Prostate gland (tissue), 2 donors: Measurements from ENCODE around the gene KTN1. TPM values are rescaled to one million over a fixed set of nuclear protein-coding genes. Genes with fewer than 3 reads are reported as not detected.
A peak's percentile ranks its signal among the peaks of the same experiment; 100 is the strongest.

ENCODE experiments used
- DNase-seq: peaks from one replicate; pipeline ENCODE4 v3.0.0-alpha.2; 2019; ENCODE audit warnings: low spot score
- H3K27ac ChIP-seq, 2 donors: fragments of 200-600 bp; sonication (generic); 2 replicates each; pipeline ENCODE4 v1.5.1; 2017 to 2019
- H3K27me3 ChIP-seq: fragments of 200-600 bp; sonication (generic); replicated peaks from 2 replicates; pipeline ENCODE4 v1.5.1; 2019; ENCODE audit not compliant: insufficient read depth
- H3K36me3 ChIP-seq, 2 donors: fragments of 200-600 bp; sonication (generic); 1 replicate in 1 of 2; 2 replicates in 1 of 2; pipeline versions ENCODE4 v1.5.1 to v1.8.1; 2017 to 2019
- H3K4me1 ChIP-seq: fragments of 200-600 bp; sonication (generic); replicated peaks from 2 replicates; pipeline ENCODE4 v1.5.1; 2019
- H3K4me3 ChIP-seq, 2 donors: fragments of 200-600 bp; sonication (generic); 2 replicates each; pipeline ENCODE4 v1.5.1; 2017 to 2019
- H3K9me3 ChIP-seq: fragments of 200-600 bp; sonication (generic); 2 replicates; pipeline ENCODE4 v1.5.1; 2017
- POLR2A ChIP-seq: fragments of 450-650 bp; IDR thresholded peaks from one replicate; pipeline ENCODE4 v1.6.1; 2016; ENCODE audit warnings: antibody characterized with exemption, mild to moderate bottlenecking
- POLR2AphosphoS5 ChIP-seq: sonication (generic); formaldehyde crosslinking; IDR thresholded peaks from one replicate; pipeline ENCODE4 v1.6.1; 2017; ENCODE audit warnings: antibody characterized with exemption
- WGBS: methylation state at CpG from one replicate; pipeline ENCODE4 v1.1.5; 2018; 5-methylcytosine and 5-hydroxymethylcytosine counted together
- intact Hi-C: fragments of 100-400 bp; cut with DNase I; formaldehyde crosslinking; loops from one replicate; pipeline ENCODE4 v1.14.2; 2022
- total RNA-seq, 2 donors: library from RNA; depleted of rRNA; stranded (reverse); fragments of >200 nt; gene quantifications; one replicate each; pipeline ENCODE4 v1.1.0, GENCODE V29; 2016
- TF ChIP-seq, protein P1 (sequence below), 4 experiments: fragments of 200-600 bp in 2 of 4; fragments of 450-650 bp in 2 of 4; sonication (generic) in 2 of 4; IDR thresholded peaks; 1 replicate in 3 of 4; 2 replicates in 1 of 4; pipeline ENCODE4 v1.5.1; 2016 to 2019; ENCODE audit warnings: antibody characterized with exemption in 4 of 4, mild to moderate bottlenecking in 2 of 4, moderate library complexity in 2 of 4

KTN1 gene, protein sequence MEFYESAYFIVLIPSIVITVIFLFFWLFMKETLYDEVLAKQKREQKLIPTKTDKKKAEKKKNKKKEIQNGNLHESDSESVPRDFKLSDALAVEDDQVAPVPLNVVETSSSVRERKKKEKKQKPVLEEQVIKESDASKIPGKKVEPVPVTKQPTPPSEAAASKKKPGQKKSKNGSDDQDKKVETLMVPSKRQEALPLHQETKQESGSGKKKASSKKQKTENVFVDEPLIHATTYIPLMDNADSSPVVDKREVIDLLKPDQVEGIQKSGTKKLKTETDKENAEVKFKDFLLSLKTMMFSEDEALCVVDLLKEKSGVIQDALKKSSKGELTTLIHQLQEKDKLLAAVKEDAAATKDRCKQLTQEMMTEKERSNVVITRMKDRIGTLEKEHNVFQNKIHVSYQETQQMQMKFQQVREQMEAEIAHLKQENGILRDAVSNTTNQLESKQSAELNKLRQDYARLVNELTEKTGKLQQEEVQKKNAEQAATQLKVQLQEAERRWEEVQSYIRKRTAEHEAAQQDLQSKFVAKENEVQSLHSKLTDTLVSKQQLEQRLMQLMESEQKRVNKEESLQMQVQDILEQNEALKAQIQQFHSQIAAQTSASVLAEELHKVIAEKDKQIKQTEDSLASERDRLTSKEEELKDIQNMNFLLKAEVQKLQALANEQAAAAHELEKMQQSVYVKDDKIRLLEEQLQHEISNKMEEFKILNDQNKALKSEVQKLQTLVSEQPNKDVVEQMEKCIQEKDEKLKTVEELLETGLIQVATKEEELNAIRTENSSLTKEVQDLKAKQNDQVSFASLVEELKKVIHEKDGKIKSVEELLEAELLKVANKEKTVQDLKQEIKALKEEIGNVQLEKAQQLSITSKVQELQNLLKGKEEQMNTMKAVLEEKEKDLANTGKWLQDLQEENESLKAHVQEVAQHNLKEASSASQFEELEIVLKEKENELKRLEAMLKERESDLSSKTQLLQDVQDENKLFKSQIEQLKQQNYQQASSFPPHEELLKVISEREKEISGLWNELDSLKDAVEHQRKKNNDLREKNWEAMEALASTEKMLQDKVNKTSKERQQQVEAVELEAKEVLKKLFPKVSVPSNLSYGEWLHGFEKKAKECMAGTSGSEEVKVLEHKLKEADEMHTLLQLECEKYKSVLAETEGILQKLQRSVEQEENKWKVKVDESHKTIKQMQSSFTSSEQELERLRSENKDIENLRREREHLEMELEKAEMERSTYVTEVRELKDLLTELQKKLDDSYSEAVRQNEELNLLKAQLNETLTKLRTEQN (N-terminal part only)
- 100 to 1,000 TPM in 1 of 2 donors, 10 to 100 TPM in 1; 84.2 to 162 TPM for total RNA-seq

GRCh38 chr14:55579724-55580469 lies at the start of gene KTN1:
Gene KTN1, plus strand, starts transcription at chr14:55580207. Its CDS starts 31,842 bp downstream, at chr14:55612049.
- intact Hi-C loops = no loop called here
- H3K36me3 ChIP-seq = no peaks in the 10 kb centered on the region
- no peaks in the 10 kb centered on the region for H3K4me1 ChIP-seq
- H3K27ac ChIP-seq = peak within 1 kb of the TSS; percentile 83 to 87
- H3K9me3 ChIP-seq = no peaks in the 10 kb centered on the region
- TF ChIP-seq POLR2AphosphoS5 = peak; percentile 31
- TF ChIP-seq POLR2A = peak; percentile 41
- TF ChIP-seq, protein P1, sequence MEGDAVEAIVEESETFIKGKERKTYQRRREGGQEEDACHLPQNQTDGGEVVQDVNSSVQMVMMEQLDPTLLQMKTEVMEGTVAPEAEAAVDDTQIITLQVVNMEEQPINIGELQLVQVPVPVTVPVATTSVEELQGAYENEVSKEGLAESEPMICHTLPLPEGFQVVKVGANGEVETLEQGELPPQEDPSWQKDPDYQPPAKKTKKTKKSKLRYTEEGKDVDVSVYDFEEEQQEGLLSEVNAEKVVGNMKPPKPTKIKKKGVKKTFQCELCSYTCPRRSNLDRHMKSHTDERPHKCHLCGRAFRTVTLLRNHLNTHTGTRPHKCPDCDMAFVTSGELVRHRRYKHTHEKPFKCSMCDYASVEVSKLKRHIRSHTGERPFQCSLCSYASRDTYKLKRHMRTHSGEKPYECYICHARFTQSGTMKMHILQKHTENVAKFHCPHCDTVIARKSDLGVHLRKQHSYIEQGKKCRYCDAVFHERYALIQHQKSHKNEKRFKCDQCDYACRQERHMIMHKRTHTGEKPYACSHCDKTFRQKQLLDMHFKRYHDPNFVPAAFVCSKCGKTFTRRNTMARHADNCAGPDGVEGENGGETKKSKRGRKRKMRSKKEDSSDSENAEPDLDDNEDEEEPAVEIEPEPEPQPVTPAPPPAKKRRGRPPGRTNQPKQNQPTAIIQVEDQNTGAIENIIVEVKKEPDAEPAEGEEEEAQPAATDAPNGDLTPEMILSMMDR (IDR thresholded peaks at IDR 0.05) = no peak
- H3K27me3 ChIP-seq = no peaks in the 10 kb centered on the region
- WGBS = 0% methylated on average over 19 of the region's 96 CpGs
- H3K4me3 ChIP-seq = peak within 1 kb of the TSS; percentile 92 to 93
- DNase-seq = peak; percentile 78

DNA sequence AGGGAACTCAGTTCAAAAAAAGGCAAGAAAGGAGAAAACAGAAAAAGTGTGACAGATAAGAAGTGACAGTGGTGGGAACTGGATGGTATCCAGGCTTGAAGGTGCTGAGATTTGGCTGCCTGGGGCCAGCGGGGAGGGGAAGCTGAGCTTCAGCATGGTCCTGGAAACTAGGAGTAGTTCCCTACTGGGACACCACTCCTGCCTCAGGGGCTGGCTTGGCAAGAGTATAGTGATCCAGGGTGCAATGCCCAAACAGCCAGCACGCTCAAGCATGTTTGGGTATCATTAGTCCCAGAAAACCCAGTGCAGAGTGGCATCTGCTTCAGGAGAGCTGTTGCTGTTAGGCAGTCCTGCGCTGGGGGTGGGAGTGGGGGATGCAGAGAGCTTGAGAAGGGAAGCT lies 49.5 kb upstream of the KTN1 start:
- no peaks in the 10 kb centered on the region for H3K36me3 ChIP-seq
- H3K4me1 ChIP-seq = no peaks in the 10 kb centered on the region
- TF ChIP-seq, protein P1 (IDR thresholded peaks at IDR 0.05) = no peak
- TF ChIP-seq POLR2A = no peak
- no peak for TF ChIP-seq POLR2AphosphoS5
- intact Hi-C loops = no loop called here
- WGBS = 40% methylated on average over 3 of the region's 3 CpGs
- H3K27me3 ChIP-seq = no peaks in the 10 kb centered on the region
- H3K4me3 ChIP-seq = no peak overlapping the region
- no peak overlapping the region for H3K27ac ChIP-seq
- DNase-seq = no peak
- H3K9me3 ChIP-seq = no peaks in the 10 kb centered on the region

DNA sequence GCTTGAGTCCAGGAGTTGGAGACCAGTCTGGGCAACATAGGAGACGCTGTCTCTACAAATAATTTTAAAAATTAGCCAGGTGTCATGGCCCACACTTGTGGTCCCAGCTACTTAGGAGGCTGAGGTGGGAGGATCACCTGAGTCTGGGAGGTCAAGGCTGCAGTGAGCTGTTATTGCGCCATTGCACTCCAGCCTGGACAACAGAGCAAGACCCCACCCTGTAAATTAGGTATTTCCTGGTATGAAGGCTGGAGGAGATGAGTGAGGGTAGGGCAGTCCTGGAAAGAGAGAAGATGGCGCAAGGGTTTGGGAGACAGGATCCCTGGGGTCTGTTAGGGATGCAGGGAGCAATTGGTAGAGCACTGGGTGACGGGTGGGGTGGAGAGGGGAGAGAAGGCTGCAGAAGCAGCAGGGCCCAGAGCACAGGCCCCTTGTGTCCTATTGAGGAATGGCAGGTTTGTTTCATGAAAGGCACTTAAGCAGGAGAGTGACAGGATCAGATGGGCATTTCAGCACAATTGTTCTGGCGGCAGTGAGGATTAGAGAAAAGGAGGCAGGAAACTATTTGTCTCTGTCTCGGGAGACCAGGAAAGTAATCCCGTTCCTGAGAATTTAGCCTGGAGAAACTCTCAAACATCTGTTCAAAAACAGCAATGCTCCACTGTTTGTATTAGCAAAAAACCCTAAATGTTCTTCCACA lies 47.2 kb upstream of the KTN1 start:
- intact Hi-C loops = no loop called here
- H3K4me3 ChIP-seq = no peak overlapping the region
- no peaks in the 10 kb centered on the region for H3K36me3 ChIP-seq
- no peak overlapping the region for H3K27ac ChIP-seq
- H3K4me1 ChIP-seq = no peaks in the 10 kb centered on the region
- 82% methylated on average over 7 of the region's 7 CpGs for WGBS
- H3K9me3 ChIP-seq = no peaks in the 10 kb centered on the region
- DNase-seq = no peak
- no peaks in the 10 kb centered on the region for H3K27me3 ChIP-seq
- TF ChIP-seq POLR2A (no peak), POLR2AphosphoS5 (no peak)
- TF ChIP-seq, protein P1 (IDR thresholded peaks at IDR 0.05) = no peak

GRCh38 chr14:55533960-55534359 lies 46.0 kb upstream of the KTN1 start:
- Histone ChIP-seq H3K9me3 (no peaks in the 10 kb centered on the region), H3K27me3 (no peaks in the 10 kb centered on the region), H3K4me3 (no peak overlapping the region), H3K4me1 (no peaks in the 10 kb centered on the region), H3K27ac (no peak overlapping the region), H3K36me3 (no peaks in the 10 kb centered on the region)
- intact Hi-C loops = no loop called here
- WGBS = 59% methylated on average over 5 of the region's 5 CpGs
- peak; percentile 21 for DNase-seq
- TF ChIP-seq, protein P1 (IDR thresholded peaks at IDR 0.05) = no peak
- TF ChIP-seq POLR2A = no peak
